Measurements from ENCODE around the gene YJU2.
"Not testable (repeated sequence)": the region's sequence is repeated elsewhere in the genome, so short reads cannot be mapped to it uniquely, and the experiment has no call there.

The YJU2 gene

GRCh38 chr19:4229179-4229931 lies 17.5 kb upstream of the YJU2 start, which contains the start of gene EBI3:
Gene EBI3, plus strand, starts transcription at chr19:4229523. Its CDS starts 28 bp downstream, at chr19:4229551.
- DNase-seq = no peak

DNA sequence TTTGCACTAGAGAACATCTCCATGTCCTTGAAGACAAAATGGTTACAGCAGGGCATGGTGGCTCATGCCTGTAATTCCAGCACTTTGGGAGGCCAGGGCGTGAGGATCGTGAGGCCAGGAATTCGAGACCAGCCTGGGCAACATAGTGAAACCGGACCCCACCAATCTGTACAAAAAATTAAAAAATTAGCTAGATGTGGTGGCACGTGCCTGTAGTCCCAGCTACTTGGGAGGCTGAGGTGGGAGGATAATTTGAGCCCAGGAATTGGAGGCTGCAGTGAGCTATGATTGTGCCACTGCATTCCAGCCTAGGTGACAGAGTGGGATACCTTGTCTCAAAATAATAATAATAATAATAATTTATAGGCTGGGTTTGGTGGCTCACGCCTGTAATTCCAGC lies 16.6 kb upstream of the YJU2 start:
- not testable (repeated sequence) for DNase-seq

DNA sequence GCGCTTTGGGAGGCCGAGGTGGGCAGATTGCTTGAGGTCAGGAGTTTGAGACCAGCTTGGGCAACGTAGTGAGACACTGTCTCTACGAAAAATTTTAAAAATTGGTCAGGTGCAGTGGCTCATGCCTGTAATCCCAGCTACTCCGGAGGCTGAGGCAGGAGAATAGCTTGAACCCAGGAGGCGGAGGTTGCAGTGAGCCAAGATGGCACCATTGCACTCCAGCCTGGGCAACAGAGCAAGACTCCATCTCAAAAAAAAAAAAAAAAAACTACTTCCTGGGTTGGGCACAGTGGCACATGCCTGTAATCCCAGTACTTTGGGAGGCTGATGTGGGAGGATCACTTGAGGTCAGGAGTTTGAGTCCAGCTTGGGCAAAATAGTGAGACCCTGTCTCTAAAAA lies 15.4 kb upstream of the YJU2 start:
- not testable (repeated sequence) for DNase-seq

DNA sequence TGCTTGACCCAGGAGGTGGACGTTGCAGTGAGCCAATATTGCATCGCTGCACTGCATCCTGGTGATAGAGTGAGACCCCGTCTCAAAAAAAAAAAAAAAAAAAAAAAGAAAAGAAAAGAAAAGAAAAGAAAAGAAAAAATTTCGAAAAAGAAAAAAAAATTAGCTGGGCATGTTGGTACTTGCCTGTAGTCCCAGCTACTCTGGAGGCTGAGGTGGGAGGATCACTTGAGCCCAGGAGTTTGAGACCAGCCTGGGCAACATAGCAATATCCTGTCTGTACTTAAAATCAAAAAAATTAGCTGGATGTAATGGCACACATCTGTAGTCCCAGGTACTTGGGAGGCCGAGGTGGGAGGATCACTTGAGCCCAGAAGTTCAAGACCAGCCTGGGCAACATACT lies 14.7 kb upstream of the YJU2 start:
- DNase-seq = not testable (repeated sequence)

- DNase-seq = no peak
These were observed 14.1 kb upstream of the YJU2 start for GRCh38 chr19:4232614-4233281.

DNA sequence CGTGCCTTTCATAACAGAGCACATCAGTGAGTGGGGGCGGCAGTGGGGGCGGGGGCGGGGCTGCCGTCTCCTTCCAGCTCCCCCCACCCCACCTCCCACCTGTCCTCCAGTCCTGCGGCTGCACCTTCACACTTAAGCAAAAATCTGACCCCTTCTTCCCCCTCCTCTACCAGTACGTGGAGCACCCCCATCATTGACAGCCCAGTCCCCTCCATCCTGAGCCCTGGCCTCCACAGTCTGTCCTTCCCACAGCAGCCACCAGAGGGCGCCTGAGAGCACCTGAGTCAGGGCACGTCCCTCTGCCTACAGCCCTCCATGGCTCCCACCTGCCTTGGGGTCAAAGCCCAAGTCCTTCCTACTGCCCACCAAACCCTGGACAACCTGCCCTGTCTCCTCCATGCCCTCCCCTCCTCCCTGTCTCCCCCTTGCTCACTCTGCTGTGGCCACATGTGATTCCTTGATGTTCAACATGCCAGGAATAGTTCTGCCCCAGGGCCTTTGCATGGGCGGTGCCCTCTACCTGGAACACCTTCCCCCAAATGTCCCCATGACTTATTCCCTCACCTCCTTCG lies 13.5 kb upstream of the YJU2 start:
- DNase-seq = no peak

DNA sequence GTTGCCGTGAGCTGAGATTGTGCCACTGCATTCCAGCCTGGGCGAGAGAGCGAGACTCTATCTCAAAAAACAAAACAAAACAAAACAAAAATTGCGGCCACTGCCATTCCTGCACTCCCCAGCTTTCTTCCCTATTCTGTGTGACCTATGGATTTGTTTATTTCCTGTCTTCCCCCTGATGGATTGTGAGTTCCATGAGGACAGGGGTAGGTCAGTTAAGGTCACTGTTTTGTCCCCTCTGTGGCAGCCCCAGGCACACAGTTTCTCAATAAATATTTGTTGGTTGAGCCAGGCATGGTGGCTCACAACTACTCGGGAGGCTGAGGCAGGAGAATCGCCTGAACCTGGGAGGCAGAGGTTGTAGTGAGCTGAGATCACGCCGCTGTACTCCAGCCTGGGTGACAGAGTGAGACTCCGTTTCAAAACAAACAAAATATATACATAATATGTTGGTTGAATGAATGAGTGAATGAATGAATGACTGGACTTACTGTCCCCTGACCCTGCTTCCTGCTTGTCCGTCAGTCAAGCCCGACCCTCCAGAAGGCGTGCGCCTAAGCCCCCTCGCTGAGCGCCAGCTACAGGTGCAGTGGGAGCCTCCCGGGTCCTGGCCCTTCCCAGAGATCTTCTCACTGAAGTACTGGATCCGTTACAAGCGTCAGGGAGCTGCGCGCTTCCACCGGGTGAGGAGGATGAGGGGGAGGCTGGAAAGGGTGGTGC lies 12.6 kb upstream of the YJU2 start:
- DNase-seq = no peak

DNA sequence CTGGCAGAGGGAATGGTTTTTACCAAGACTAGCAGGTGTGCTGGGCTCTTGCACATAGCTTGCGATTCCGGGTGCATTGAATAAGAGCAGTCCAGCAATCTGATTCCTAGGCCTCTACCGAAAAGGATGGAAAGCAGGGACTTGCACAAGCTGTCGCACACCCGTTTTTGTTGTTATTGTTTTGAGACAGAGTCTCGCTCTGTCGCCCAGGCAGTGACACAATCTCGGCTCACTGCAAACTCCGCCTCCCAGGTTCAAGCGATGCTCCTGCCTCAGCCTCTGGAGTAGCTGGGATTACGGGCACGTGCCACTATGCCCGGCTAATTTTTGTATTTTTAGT lies 12.0 kb upstream of the YJU2 start:
- DNase-seq = no peak

- DNase-seq = not testable (repeated sequence)
These were observed 9.4 kb upstream of the YJU2 start for GRCh38 chr19:4237510-4237909.

DNA sequence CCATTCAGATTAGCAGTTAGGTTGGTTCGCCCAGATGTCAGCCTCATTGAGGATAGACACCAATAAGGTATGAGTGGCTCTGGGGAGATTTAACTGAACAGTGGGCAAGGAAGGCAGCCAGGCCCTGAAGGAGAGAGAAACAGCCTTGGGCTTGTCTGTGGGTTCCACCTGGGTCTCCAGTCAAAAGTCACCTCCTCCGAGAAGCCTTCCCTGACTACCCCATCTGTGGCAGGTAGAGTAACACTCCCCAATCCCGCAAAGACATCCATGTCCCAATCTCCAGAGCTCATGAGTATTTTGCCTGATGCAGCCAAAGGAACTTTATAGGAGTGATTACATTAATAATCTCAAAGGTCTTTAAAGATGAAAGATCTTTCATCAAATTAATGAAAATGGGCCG lies 8.0 kb upstream of the YJU2 start:
- DNase-seq = no peak

GRCh38 chr19:4241824-4242430 lies 5.0 kb upstream of the YJU2 start:
- no peak for DNase-seq

DNA sequence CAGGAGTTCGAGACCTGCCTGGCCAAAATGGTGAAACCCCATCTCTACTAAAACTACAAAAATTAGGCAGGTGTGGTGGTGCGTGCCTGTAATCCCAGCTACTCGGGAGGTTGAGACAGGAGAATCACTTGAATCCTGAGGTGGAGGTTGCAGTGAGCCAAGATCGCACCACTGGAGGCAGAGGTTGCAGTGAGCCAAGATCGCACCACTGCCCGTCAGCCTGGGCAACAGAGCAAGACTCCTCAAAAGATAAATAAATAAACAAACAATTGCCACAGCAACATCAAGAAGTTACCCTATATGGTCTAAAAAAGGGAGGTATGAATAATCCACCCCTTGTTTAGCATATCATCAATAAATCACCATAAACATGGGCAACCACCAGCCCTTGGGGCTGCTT lies 942 bp upstream of the YJU2 start:
- DNase-seq = not testable (repeated sequence)

DNA sequence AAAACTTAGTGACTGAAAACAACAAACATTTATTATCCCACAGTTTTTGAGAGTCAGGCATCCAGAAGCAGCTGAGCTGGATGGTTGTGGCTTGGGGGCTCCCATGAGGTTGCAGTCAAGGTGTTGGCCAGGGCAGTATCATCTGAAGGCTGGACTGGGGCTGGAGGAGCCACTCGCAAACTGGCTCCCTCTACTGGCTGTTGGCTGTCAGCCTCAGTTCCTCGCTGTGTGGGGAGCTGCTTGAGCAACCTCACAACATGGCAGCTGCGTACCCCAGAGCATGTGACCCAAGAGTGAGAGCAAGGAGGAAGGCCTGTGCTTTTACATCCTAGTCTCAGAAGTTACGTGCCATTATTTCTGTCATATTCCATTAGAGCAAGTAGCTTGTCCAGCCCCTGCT lies 9.7 kb downstream of the YJU2 start:
- DNase-seq = no peak

GRCh38 chr19:4257025-4257424 lies 10.1 kb downstream of the YJU2 start:
- no peak for DNase-seq

- DNase-seq = no peak
These were observed 11.3 kb downstream of the YJU2 start for GRCh38 chr19:4258181-4258580.

DNA sequence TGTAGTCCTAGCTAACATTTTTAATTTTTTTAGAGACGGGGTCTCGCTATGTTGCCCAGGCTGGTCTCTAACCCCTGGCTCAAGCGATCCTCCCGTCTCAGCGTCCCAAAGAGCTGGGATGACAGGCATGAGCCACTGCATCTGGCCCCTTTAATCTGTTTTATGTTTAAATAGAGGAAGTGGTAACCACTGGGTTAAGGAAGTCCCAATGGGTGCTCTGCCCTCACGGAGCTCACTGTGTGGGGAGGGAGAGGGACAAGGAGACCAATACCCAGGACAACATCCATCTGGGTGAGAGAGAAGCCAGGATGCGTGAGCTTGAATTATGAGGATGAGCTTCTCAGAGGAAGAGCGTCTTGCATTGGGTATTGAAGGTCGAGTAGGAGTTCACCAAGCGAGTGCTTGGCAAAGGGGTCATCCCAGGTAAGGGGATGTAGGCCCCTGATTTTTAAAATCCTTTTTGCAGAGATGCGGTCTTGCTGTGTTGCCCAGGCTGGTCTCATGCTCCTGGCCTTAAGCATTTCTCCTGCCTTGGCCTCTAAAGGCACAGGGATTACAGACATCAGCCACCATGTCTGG lies 13.8 kb downstream of the YJU2 start:
- DNase-seq = no peak

DNA sequence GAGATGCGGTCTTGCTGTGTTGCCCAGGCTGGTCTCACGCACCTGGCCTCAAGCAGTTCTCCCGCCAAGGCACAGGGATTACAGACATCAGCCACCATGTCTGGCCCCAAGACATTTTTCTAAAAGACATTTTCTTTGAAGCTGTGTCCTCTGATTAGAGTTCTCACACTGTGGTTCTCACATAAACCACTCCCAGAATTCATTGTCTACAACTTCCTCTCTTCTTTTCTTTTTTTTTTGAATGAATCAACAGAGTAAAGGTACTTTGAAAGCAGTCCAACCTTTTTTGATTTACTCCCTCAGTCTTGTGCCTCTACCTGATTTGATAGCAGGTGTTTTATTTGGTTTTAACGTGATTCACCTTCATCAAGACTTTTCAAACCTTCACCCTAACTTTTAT lies 17.9 kb downstream of the YJU2 start:
- DNase-seq = no peak

DNA sequence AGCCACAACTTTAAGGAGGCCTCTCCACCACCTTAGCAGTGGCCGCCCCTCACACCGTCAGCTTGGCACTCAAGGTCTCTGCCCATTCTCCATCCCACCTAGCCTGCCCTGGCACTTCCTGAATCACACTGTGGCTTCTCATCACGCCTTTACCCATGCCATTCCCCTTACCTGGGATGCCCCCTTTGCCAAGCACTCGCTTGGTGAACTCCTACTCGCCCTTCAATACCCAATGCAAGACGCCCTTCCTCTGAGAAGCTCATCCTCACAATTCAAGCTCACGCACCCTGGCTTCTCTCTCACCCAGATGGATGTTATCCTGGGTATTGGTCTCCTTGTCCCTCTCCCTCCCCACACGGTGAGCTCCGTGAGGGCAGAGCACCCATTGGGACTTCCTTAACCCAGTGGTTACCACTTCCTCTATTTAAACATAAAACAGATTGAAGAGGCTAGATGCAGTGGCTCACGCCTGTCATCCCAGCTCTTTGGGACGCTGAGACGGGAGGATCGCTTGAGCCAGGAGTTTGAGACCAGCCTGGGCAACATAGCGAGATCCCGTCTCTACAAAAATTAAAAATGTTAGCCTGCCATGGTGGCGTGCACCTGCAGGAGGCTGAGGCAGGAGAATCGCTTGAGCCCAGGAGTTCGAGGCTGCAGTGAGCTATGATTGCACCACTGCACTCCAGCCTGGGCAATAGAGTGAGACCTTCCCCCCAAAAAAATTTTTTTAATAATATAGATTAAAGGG lies 19.5 kb downstream of the YJU2 start:
- DNase-seq = no peak

DNA sequence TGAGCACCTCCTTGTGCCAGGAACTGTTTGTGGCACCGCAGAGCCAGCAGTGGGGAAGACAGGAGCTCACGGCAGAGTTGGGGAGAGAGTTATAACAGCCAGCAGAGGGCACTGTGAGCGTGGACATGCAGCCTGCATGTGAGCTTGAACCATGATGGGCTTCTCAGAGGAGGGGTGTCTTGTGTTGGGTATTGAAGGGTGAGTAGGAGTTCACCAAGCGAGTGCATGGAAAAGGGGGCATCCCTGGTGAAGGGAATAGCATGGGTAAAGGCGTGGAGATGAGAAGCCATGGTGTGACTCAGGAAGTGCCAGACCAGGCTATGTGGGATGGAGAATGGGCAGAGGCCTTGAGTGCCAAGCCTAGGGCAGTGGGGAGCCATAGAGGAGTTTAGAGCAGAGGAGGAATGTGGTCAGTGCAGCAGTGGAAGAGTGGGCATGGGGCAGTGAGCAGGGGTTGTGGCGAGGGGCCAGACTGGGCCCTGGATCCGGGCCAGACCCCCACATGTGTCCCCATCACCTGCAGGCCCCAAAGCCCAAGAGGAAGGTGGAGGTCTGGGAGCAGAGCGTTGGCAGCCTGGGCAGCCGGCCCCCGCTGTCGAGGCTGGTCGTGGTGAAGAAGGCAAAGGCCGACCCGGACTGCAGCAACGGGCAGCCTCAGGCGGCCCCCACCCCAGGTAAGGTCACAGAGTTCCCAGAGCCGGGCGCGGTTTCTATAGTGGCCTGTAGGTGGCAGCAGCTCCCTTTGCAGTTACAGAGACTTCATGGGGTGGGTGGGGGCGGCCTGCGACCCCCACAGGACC lies 20.4 kb downstream of the YJU2 start:
- no peak for DNase-seq

GRCh38 chr19:4267901-4268815 lies 21.3 kb downstream of the YJU2 start:
- DNase-seq = no peak

Measured in NCI-H187 (cell line).